H1 (cell line): ENCODE results near the gene KLHL29. TPM values are rescaled to one million over a fixed set of nuclear protein-coding genes. Genes with fewer than 3 reads are reported as not detected.

ENCODE experiments used
- CTCF ChIA-PET: fragments of 300-600 bp; sonication (Branson Sonifier 250); formaldehyde crosslinking; loops from one replicate; lab custom pipeline; 2021; ENCODE audit not compliant: partially characterized antibody; lab: Charles Lee
- POLR2A ChIA-PET: fragments of 300-600 bp; sonication (Branson Sonifier 250); formaldehyde crosslinking; loops from one replicate; lab custom pipeline; 2021; ENCODE audit warnings: inconsistent platforms; ENCODE audit not compliant: partially characterized antibody; lab: Charles Lee
- DNase-seq, 2 experiments: peaks; one replicate each; pipeline versions ENCODE4 v3.0.0 to v3.0.0-alpha.2; 2010 to 2022; ENCODE audit warnings: low spot score in 2 of 2, low read depth in 1 of 2, mixed read lengths in 1 of 2
- FAIRE-seq: peaks from 2 replicates; lab custom pipeline; 2011; peaks lifted over from hg19 to GRCh38; lab: Jason Lieb, UNC
- H2AFZ ChIP-seq: 2 replicates; pipeline ENCODE4 v1.8.1; 2012; ENCODE audit warnings: low read length, inconsistent platforms
- H2AK5ac ChIP-seq: 2 replicates; pipeline ENCODE4 v1.6.1; 2013; ENCODE audit warnings: low read depth, low read length
- H2BK120ac ChIP-seq: replicated peaks from 2 replicates; pipeline ENCODE3; 2013; ENCODE audit warnings: low read depth, low read length, inconsistent platforms
- H2BK12ac ChIP-seq: 2 replicates; pipeline ENCODE4 v1.6.1; 2013; ENCODE audit warnings: low read depth, low read length
- H2BK15ac ChIP-seq: 2 replicates; pipeline ENCODE4 v1.6.1; 2013; ENCODE audit warnings: low read length
- H2BK20ac ChIP-seq: 2 replicates; pipeline ENCODE4 v1.6.1; 2013; ENCODE audit warnings: low read length
- H2BK5ac ChIP-seq: 2 replicates; pipeline ENCODE4 v1.6.1; 2013; ENCODE audit warnings: low read depth, low read length
- H3K14ac ChIP-seq: 2 replicates; pipeline ENCODE4 v1.6.1; 2013; ENCODE audit warnings: inconsistent platforms; ENCODE audit not compliant: insufficient read length
- H3K18ac ChIP-seq: 2 replicates; pipeline ENCODE4 v1.6.1; 2013; ENCODE audit warnings: low read length; ENCODE audit errors: extremely low read depth
- H3K23ac ChIP-seq: 2 replicates; pipeline ENCODE4 v1.6.1; 2013; ENCODE audit warnings: inconsistent platforms; ENCODE audit not compliant: insufficient read length
- H3K23me2 ChIP-seq: 2 replicates; pipeline ENCODE4 v1.6.1; 2013; ENCODE audit warnings: low read depth, low read length
- H3K27ac ChIP-seq: 2 replicates; pipeline ENCODE4 v1.6.1; 2011; ENCODE audit warnings: low read depth, low read length, inconsistent platforms
- H3K27me3 ChIP-seq, 4 experiments: replicated peaks in 1 of 4; 1 replicate in 1 of 4; 2 replicates in 3 of 4; pipeline versions ENCODE4 v1.6.1 to v1.8.1; 2011 to 2013; ENCODE audit warnings: low read length in 3 of 4, mild to moderate bottlenecking in 3 of 4, inconsistent platforms in 2 of 4, mixed read lengths in 2 of 4, moderate library complexity in 1 of 4; ENCODE audit not compliant: control insufficient read depth in 3 of 4, insufficient read depth in 3 of 4; ENCODE audit errors: extremely low read depth in 1 of 4
- H3K36me3 ChIP-seq, 4 experiments: 2 replicates each; pipeline versions ENCODE4 v1.6.1 to v1.8.1; 2011 to 2013; ENCODE audit warnings: mild to moderate bottlenecking in 4 of 4, low read length in 3 of 4, moderate library complexity in 2 of 4, control low read depth in 1 of 4, inconsistent platforms in 1 of 4; ENCODE audit not compliant: insufficient read depth in 4 of 4, control insufficient read depth in 2 of 4
- H3K4ac ChIP-seq: replicated peaks from 2 replicates; pipeline ENCODE3; 2013; ENCODE audit warnings: low read length, low read depth, mixed read lengths, inconsistent platforms; ENCODE audit not compliant: insufficient read length
- H3K4me1 ChIP-seq, 4 experiments: replicated peaks in 1 of 4; 1 replicate in 1 of 4; 2 replicates in 3 of 4; pipeline versions ENCODE4 v1.6.1 to v1.8.1; 2011 to 2013; ENCODE audit warnings: low read length in 3 of 4, inconsistent platforms in 2 of 4, mixed read lengths in 1 of 4; ENCODE audit not compliant: insufficient read depth in 4 of 4, control insufficient read depth in 3 of 4
- H3K4me2 ChIP-seq, 2 experiments: 2 replicates each; pipeline versions ENCODE4 v1.6.1 to v1.8.1; 2011 to 2013; ENCODE audit warnings: low read depth in 2 of 2, low read length in 2 of 2, control low read depth in 1 of 2, inconsistent platforms in 1 of 2, mild to moderate bottlenecking in 1 of 2; ENCODE audit not compliant: insufficient read depth in 1 of 2
- H3K4me3 ChIP-seq, 4 experiments: fragments of 200-600, 300-600 bp in 1 of 4; sonication (generic), shearing (Covaris generic), sonication (Bioruptor Twin) in 1 of 4; 2 replicates each; pipeline versions ENCODE4 v1.5.1 to v1.8.1; 2011 to 2016; ENCODE audit warnings: low read length in 4 of 4, low read depth in 3 of 4, control low read depth in 2 of 4, inconsistent platforms in 2 of 4, mild to moderate bottlenecking in 2 of 4, mixed read lengths in 1 of 4, moderate library complexity in 1 of 4; ENCODE audit not compliant: insufficient read depth in 2 of 4; ENCODE audit errors: extremely low read depth in 1 of 4
- H3K56ac ChIP-seq: replicated peaks from 2 replicates; pipeline ENCODE3; 2013; ENCODE audit warnings: low read depth, mild to moderate bottlenecking, mixed read lengths, low read length, inconsistent platforms; ENCODE audit not compliant: insufficient read length
- H3K79me1 ChIP-seq: 2 replicates; pipeline ENCODE4 v1.6.1; 2013; ENCODE audit warnings: low read depth, low read length, control low read depth
- H3K79me2 ChIP-seq, 2 experiments: 2 replicates each; pipeline versions ENCODE4 v1.6.1 to v1.8.1; 2012 to 2013; ENCODE audit warnings: low read length in 2 of 2, mild to moderate bottlenecking in 2 of 2, inconsistent platforms in 1 of 2; ENCODE audit not compliant: insufficient read depth in 2 of 2, control insufficient read depth in 1 of 2
- H3K9ac ChIP-seq, 4 experiments: replicated peaks in 1 of 4; 1 replicate in 1 of 4; 2 replicates in 3 of 4; pipeline versions ENCODE4 v1.6.1 to v1.8.1; 2011 to 2013; ENCODE audit warnings: low read depth in 3 of 4, low read length in 3 of 4, control low read depth in 2 of 4, mild to moderate bottlenecking in 2 of 4, moderate library complexity in 2 of 4, inconsistent platforms in 1 of 4; ENCODE audit errors: extremely low read depth in 1 of 4
- H3K9me3 ChIP-seq, 2 experiments: 2 replicates each; pipeline versions ENCODE4 v1.6.1 to v1.8.1; 2012 to 2013; ENCODE audit warnings: mild to moderate bottlenecking in 2 of 2, moderate library complexity in 2 of 2, control low read depth in 1 of 2, inconsistent platforms in 1 of 2, low read depth in 1 of 2, low read length in 1 of 2, mixed read lengths in 1 of 2; ENCODE audit not compliant: insufficient read depth in 2 of 2
- H4K20me1 ChIP-seq, 2 experiments: replicated peaks in 1 of 2; 2 replicates each; pipeline versions ENCODE3 to v1.8.1; 2011 to 2013; ENCODE audit warnings: inconsistent platforms in 2 of 2, low read length in 2 of 2, mild to moderate bottlenecking in 1 of 2; ENCODE audit not compliant: insufficient read depth in 2 of 2, control insufficient read depth in 1 of 2
- H4K5ac ChIP-seq: 2 replicates; pipeline ENCODE4 v1.6.1; 2013; ENCODE audit warnings: low read length, low read depth, mixed read lengths, inconsistent platforms; ENCODE audit not compliant: insufficient read length
- H4K8ac ChIP-seq: 2 replicates; pipeline ENCODE4 v1.8.0; 2013; ENCODE audit warnings: mild to moderate bottlenecking, moderate library complexity, low read length, inconsistent platforms; ENCODE audit not compliant: insufficient read depth; ENCODE audit errors: extremely low read depth
- H4K91ac ChIP-seq: replicated peaks from 2 replicates; pipeline ENCODE3; 2013; ENCODE audit warnings: low read length, mixed read lengths, inconsistent platforms; ENCODE audit not compliant: insufficient read length
- KDM1A ChIP-seq: fragments of 200-600, 300-600 bp; sonication (generic); IDR thresholded peaks from 2 replicates; pipeline ENCODE4 v1.7.1; 2016; ENCODE audit warnings: mild to moderate bottlenecking, low read length, borderline replicate concordance
- YY1 ChIP-seq: IDR thresholded peaks from 2 replicates; pipeline ENCODE4 v1.6.1; 2011; ENCODE audit warnings: low read depth, mild to moderate bottlenecking, low read length
- WGBS, 2 experiments: shearing (Covaris generic) in 1 of 2; methylation state at CpG; one replicate each; pipeline versions ENCODE4 v1.1.6 to v1.1.7; 2013 to 2015; ENCODE audit warnings: low lambda C conversion rate in 2 of 2, mixed read lengths in 2 of 2, inconsistent platforms in 1 of 2, low coverage in 1 of 2, missing lambda C conversion rate in 1 of 2; ENCODE audit not compliant: insufficient replicate concordance in 2 of 2, insufficient coverage in 1 of 2, insufficient read length in 1 of 2; ENCODE audit errors: extremely low coverage in 1 of 2, missing lambda C conversion rate in 1 of 2; 5-methylcytosine and 5-hydroxymethylcytosine counted together
- polyA plus RNA-seq, 7 experiments: library from polyadenylated mRNA; depleted of rRNA in 3 of 7; stranded (reverse) in 5 of 7; unstranded in 2 of 7; fragments of >200 nt in 5 of 7; fragments of 200-250 nt in 2 of 7; gene quantifications; 1 replicate in 5 of 7; 2 replicates in 1 of 7; 4 replicates in 1 of 7; pipeline versions ENCODE4 v1.2.1 to v1.2.3, GENCODE V29; 2011 to 2013; ENCODE audit warnings: missing spikeins in 2 of 7, mixed read lengths in 2 of 7
- total RNA-seq: library from RNA; stranded (reverse); fragmentation: NEBNext Ultra II Directional; extraction: Animal tissue kit (Norgen Biotek cat#: 25700); gene quantifications from 2 replicates; pipeline ENCODE4 v1.2.1, GENCODE V29; 2021

The KLHL29 gene
- total and polyA plus RNA-seq, 2 of the 8 experiments (the other 6 are each of a cell fraction or from before 2014, with no cell fraction given): 1.1 to 4.7 TPM

DNA sequence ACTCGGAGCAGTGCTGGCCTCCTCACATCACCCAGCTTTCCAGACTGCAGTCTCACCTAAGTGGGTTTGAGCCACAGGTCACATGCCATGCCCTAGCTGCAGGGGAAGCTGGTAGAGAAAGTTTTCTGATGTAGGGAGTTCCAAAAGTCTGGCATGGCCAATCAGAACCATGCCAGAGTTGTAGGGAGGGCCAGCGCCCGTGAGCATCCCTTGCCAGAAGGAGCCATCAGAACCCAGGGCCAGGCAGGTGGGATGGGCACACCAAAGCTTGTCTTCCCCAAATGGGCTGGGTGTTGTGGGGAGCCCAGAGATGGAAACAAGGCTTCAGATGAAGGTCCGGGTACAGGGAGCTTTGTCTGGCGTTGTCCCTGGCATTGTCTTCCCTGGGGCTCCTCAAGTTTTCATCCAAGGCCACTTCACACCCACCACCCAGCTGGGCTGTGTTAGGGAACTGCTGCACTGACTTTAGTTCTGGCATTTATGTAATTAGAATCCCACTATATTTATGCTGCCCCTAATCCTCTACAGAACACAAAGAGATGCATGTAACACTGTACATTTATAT lies 247.9 kb downstream of the KLHL29 start:
- Histone ChIP-seq H3K9me3 (no peaks in the 10 kb centered on the region), H2BK120ac (no peak overlapping the region), H3K79me1 (no peaks in the 10 kb centered on the region), H4K8ac (no peak overlapping the region), H3K27me3 (no peaks in the 10 kb centered on the region), H4K5ac (no peak overlapping the region), H2BK20ac (no peak overlapping the region), H3K36me3 (no peaks in the 10 kb centered on the region), H4K91ac (no peak overlapping the region), H3K18ac (no peak overlapping the region), H3K4me2 (no peak overlapping the region), H3K79me2 (no peaks in the 10 kb centered on the region), H3K14ac (no peak overlapping the region), H3K23me2 (no peaks in the 10 kb centered on the region), H2AK5ac (no peak overlapping the region), H3K56ac (no peak overlapping the region), H3K27ac (no peak overlapping the region), H3K4me1 (no peaks in the 10 kb centered on the region; a peak in 1 of 7 replicates), H3K23ac (no peak overlapping the region), H2BK5ac (no peak overlapping the region), H3K4me3 (no peak overlapping the region), H2AFZ (no peak overlapping the region), H3K4ac (no peak overlapping the region), H4K20me1 (no peaks in the 10 kb centered on the region), H2BK12ac (no peak overlapping the region), H3K9ac (no peak overlapping the region), H2BK15ac (no peak overlapping the region; the same call in 1 of the 2 replicates)
- ChIA-PET POLR2A (no interaction called here), CTCF (interaction anchor here (1.5 to 11.0 kb wide), 4 partner anchors 8 to 19 kb away, joined by 3 to 148 read pairs (median 10); no protein-coding TSS in a partner anchor)
- DNase-seq: no peak
- no peak for FAIRE-seq
- no peak for TF ChIP-seq KDM1A
- TF ChIP-seq YY1: no peak
- 83% methylated on average over 5 of the region's 5 CpGs; no CpG with 5 or more reads in 1 of the 2 experiments for WGBS, 2 experiments
